Inflammatory macrophage (primary cell): ENCODE results near the gene TNFAIP8L1.
"Not testable (repeated sequence)": the region's sequence is repeated elsewhere in the genome, so short reads cannot be mapped to it uniquely, and the experiment has no call there.

Experiments used
- DNase-seq, 2 donors: peaks; one replicate each; pipeline ENCODE4 v3.0.0-alpha.2; 2020 to 2022
- total RNA-seq, 18 experiments: gene quantifications; one replicate each; lab custom pipeline; 2026; ENCODE audit warnings: mixed read lengths in 6 of 18, inconsistent platforms in 2 of 18; lab: John Stamatoyannopoulos, UW

The TNFAIP8L1 gene
- total RNA-seq = 2.5 to 79.3 (median 20.3) reads per million in 18 experiments

GRCh38 chr19:4638828-4639530, at the start of gene TNFAIP8L1:
TNFAIP8L1 (plus strand) TSS chr19:4639516; CDS start chr19:4651870, 12,354 bp downstream.
- peak; percentile 98 for DNase-seq

- DNase-seq = peak; percentile 22 to 54
These were observed 49.5 kb upstream of the TNFAIP8L1 start for GRCh38 chr19:4589579-4590410.

GRCh38 chr19:4590559-4590958, 48.8 kb upstream of the TNFAIP8L1 start:
- DNase-seq = no peak

GRCh38 chr19:4591320-4591719, 48.0 kb upstream of the TNFAIP8L1 start:
- no peak for DNase-seq

- no peak for DNase-seq
These were observed 46.9 kb upstream of the TNFAIP8L1 start for GRCh38 chr19:4592445-4592844.

GRCh38 chr19:4593409-4593851, 45.9 kb upstream of the TNFAIP8L1 start:
- peak; percentile 79 to 92 for DNase-seq

- peak; percentile 68 to 90 for DNase-seq
These were observed 45.1 kb upstream of the TNFAIP8L1 start for GRCh38 chr19:4594201-4594600.

GRCh38 chr19:4595158-4595557, 44.2 kb upstream of the TNFAIP8L1 start:
- not testable (repeated sequence) for DNase-seq

- no peak for DNase-seq
These were observed 43.0 kb upstream of the TNFAIP8L1 start for GRCh38 chr19:4596033-4596904.

GRCh38 chr19:4597278-4597974, 41.9 kb upstream of the TNFAIP8L1 start:
- DNase-seq = no peak

GRCh38 chr19:4597975-4598671, 41.2 kb upstream of the TNFAIP8L1 start:
- peak; percentile 15 to 25 for DNase-seq

- DNase-seq = no peak
These were observed 40.6 kb upstream of the TNFAIP8L1 start for GRCh38 chr19:4598712-4599111.

GRCh38 chr19:4600082-4600481, 39.2 kb upstream of the TNFAIP8L1 start:
- DNase-seq = no peak

- no peak for DNase-seq
These were observed 38.4 kb upstream of the TNFAIP8L1 start for GRCh38 chr19:4600893-4601292.

- no peak for DNase-seq
These were observed 37.0 kb upstream of the TNFAIP8L1 start for GRCh38 chr19:4602173-4602788.

- DNase-seq = no peak
These were observed 36.4 kb upstream of the TNFAIP8L1 start for GRCh38 chr19:4602915-4603314.

GRCh38 chr19:4604912-4605311, 34.4 kb upstream of the TNFAIP8L1 start:
- no peak for DNase-seq

GRCh38 chr19:4606181-4606580, 33.1 kb upstream of the TNFAIP8L1 start:
- no peak for DNase-seq

- no peak for DNase-seq
These were observed 32.2 kb upstream of the TNFAIP8L1 start for GRCh38 chr19:4606921-4607678.

- peak; percentile 57 to 68 for DNase-seq
These were observed 29.3 kb upstream of the TNFAIP8L1 start for GRCh38 chr19:4609878-4610511.
